ENCODE measurements around the gene SETD4. TPM values are rescaled to one million over a fixed set of nuclear protein-coding genes. Genes with fewer than 3 reads are reported as not detected.

SETD4 gene
- total and polyA plus RNA-seq, 11 donors, result 4.5 to 12.7 (median 10.4) TPM

- no peaks in the 10 kb centered on the region for H3K4me1 ChIP-seq
- intact Hi-C loops (cut with DNase I), result no loop called here
- TF ChIP-seq POLR2A (IDR thresholded peaks at IDR 0.05) (no peak), CTCF (IDR thresholded peaks at IDR 0.05) (no peak)
- no peaks in the 10 kb centered on the region for H3K27me3 ChIP-seq
- DNase-seq (no peak), ATAC-seq (no peak)
- 79 to 99% (median 85%) methylated on average over 7 of the region's 7 CpGs for WGBS, 4 donors
- H3K4me3 ChIP-seq, result no peak overlapping the region
- H3K36me3 ChIP-seq, result peaks cover 0 to 97% (median 95%) of the 10 kb centered on the region in 9 donors
- no peaks in the 10 kb centered on the region for H3K9me3 ChIP-seq
- no peak overlapping the region for H3K27ac ChIP-seq
These were observed 13.2 kb downstream of the SETD4 start for GRCh38 chr21:36047139-36047538.

- WGBS, 4 donors, result 57 to 78% (median 67%) methylated on average over 1 of the region's 1 CpG
- ATAC-seq, result no peak
- no peak for TF ChIP-seq POLR2A (IDR thresholded peaks at IDR 0.05)
- TF ChIP-seq CTCF (IDR thresholded peaks at IDR 0.05), result no peak
- no peak overlapping the region for H3K4me3 ChIP-seq
- DNase-seq, result no peak
- H3K36me3 ChIP-seq, result peaks cover 0 to 98% (median 95%) of the 10 kb centered on the region in 9 donors
- intact Hi-C loops (cut with DNase I), result no loop called here
- H3K27ac ChIP-seq, result no peak overlapping the region
- H3K9me3 ChIP-seq, result no peaks in the 10 kb centered on the region
- H3K27me3 ChIP-seq, result no peaks in the 10 kb centered on the region
- no peaks in the 10 kb centered on the region for H3K4me1 ChIP-seq
These were observed 14.3 kb downstream of the SETD4 start for GRCh38 chr21:36045993-36046392.

GRCh38 chr21:36044056-36044455, 16.3 kb downstream of the SETD4 start:
- no peaks in the 10 kb centered on the region for H3K9me3 ChIP-seq
- WGBS, 4 donors, result 81 to 90% (median 83%) methylated on average over 10 of the region's 10 CpGs
- H3K4me1 ChIP-seq, result no peaks in the 10 kb centered on the region
- DNase-seq (no peak), ATAC-seq (no peak)
- TF ChIP-seq CTCF (IDR thresholded peaks at IDR 0.05), result no peak
- no peak for TF ChIP-seq POLR2A (IDR thresholded peaks at IDR 0.05)
- intact Hi-C loops (cut with DNase I), result no loop called here
- no peak overlapping the region for H3K27ac ChIP-seq
- no peaks in the 10 kb centered on the region for H3K27me3 ChIP-seq
- no peak overlapping the region for H3K4me3 ChIP-seq
- peaks cover 0 to 98% (median 93%) of the 10 kb centered on the region in 9 donors for H3K36me3 ChIP-seq

GRCh38 chr21:36041910-36042309, 18.4 kb downstream of the SETD4 start:
- intact Hi-C loops (cut with DNase I), result no loop called here
- WGBS, 4 donors, result 92 to 100% (median 95%) methylated on average over 1 of the region's 1 CpG

More at GRCh38 chr21:36041910-36042309, 18.4 kb downstream of the SETD4 start:
- TF ChIP-seq CTCF (IDR thresholded peaks at IDR 0.05) (no peak), POLR2A (IDR thresholded peaks at IDR 0.05) (no peak)
- no peak overlapping the region for H3K4me3 ChIP-seq
- no peaks in the 10 kb centered on the region for H3K4me1 ChIP-seq
- H3K9me3 ChIP-seq, result no peaks in the 10 kb centered on the region
- H3K36me3 ChIP-seq, result peaks cover 0 to 100% (median 94%) of the 10 kb centered on the region in 9 donors
- no peak for ATAC-seq
- no peak for DNase-seq
- H3K27ac ChIP-seq, result no peak overlapping the region
- H3K27me3 ChIP-seq, result no peaks in the 10 kb centered on the region
